ENCODE results near the gene LAMB3. TPM values are rescaled to one million over a fixed set of nuclear protein-coding genes. Genes with fewer than 3 reads are reported as not detected.

The LAMB3 gene
- total RNA-seq, 1 experiment from 2014 or later: 70.2 TPM

DNA sequence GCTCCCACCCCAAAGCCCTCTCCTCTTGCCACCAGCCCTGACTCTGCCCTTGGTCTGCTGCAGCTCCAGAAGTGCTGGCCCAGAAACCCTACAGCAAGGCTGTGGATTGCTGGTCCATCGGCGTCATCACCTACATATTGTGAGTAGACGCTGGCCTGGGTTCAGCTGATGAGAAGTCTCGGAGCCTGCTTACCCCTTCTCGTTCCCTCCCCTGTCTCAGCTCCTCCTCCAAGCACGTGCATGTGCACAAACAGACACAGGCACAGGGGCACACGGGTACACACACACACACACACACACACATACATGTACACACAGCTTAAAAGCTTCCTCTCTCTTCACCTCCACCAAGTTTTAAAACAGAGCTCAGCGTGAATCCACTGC, 44.4 kb downstream of the LAMB3 start:
- Histone ChIP-seq H3K4me3 (replicated peaks in 1 of 2; ENCODE audit: low read depth in 1 of 2, low read length in 2 of 2) (no peak overlapping the region), H4K20me1 (ENCODE audit: insufficient read depth) (no peaks in the 10 kb centered on the region), H3K9me3 (ENCODE audit: control insufficient read depth in 1 of 2, insufficient read depth in 1 of 2, low read depth in 1 of 2, low read length in 2 of 2) (no peaks in the 10 kb centered on the region), H3K27me3 (ENCODE audit: insufficient read depth, low read length) (no peaks in the 10 kb centered on the region), H3K4me2 (ENCODE audit: low read length) (no peak overlapping the region), H3K36me3 (ENCODE audit: control insufficient read depth in 1 of 2, insufficient read depth in 2 of 2, low read length in 2 of 2) (no peaks in the 10 kb centered on the region), H3K27ac (ENCODE audit: low read depth, low read length) (no peak overlapping the region), H3K9me2 (ENCODE audit: insufficient read depth) (no peaks in the 10 kb centered on the region), H3K79me2 (ENCODE audit: insufficient read depth, low read length) (no peaks in the 10 kb centered on the region), H2AFZ (ENCODE audit: low read depth, low read length, poor library complexity, severe bottlenecking) (no peak overlapping the region), H3K4me1 (ENCODE audit: control insufficient read depth in 1 of 2, insufficient read depth in 2 of 2, low read length in 2 of 2) (peaks cover 0 to 6% of the 10 kb centered on the region in 2 experiments; a peak in 1 of 4 replicates), H3K9ac (ENCODE audit: low read length) (no peak overlapping the region)
- TF ChIP-seq YY1 (IDR thresholded peaks at IDR 0.05; ENCODE audit: extremely low read depth, insufficient replicate concordance, low read depth, low read length) (no peak), SRF (IDR thresholded peaks at IDR 0.05; ENCODE audit: low read depth) (no peak), TCF7L2 (IDR thresholded peaks at IDR 0.05; ENCODE audit: borderline replicate concordance, extremely low read depth, insufficient read depth, insufficient read length) (no peak), ZNF274 (IDR thresholded peaks at IDR 0.05; ENCODE audit: low read depth, low read length) (no peak), ZFX (IDR thresholded peaks at IDR 0.05) (no peak), FOSL1 (IDR thresholded peaks at IDR 0.05; ENCODE audit: low read depth) (no peak), POLR2A (IDR thresholded peaks at IDR 0.05; ENCODE audit: borderline replicate concordance, extremely low read depth, insufficient read depth, insufficient read length) (no peak), EZH2 (IDR thresholded peaks at IDR 0.05) (no peak), SIN3A (IDR thresholded peaks at IDR 0.05; ENCODE audit: low read depth) (no peak), SP1 (IDR thresholded peaks at IDR 0.05; ENCODE audit: low read depth) (no peak), EGR1 (IDR thresholded peaks at IDR 0.05; ENCODE audit: low read depth) (no peak)
- TF ChIP-seq, protein P1, sequence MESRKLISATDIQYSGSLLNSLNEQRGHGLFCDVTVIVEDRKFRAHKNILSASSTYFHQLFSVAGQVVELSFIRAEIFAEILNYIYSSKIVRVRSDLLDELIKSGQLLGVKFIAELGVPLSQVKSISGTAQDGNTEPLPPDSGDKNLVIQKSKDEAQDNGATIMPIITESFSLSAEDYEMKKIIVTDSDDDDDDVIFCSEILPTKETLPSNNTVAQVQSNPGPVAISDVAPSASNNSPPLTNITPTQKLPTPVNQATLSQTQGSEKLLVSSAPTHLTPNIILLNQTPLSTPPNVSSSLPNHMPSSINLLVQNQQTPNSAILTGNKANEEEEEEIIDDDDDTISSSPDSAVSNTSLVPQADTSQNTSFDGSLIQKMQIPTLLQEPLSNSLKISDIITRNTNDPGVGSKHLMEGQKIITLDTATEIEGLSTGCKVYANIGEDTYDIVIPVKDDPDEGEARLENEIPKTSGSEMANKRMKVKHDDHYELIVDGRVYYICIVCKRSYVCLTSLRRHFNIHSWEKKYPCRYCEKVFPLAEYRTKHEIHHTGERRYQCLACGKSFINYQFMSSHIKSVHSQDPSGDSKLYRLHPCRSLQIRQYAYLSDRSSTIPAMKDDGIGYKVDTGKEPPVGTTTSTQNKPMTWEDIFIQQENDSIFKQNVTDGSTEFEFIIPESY (IDR thresholded peaks at IDR 0.05; ENCODE audit: extremely low read depth, insufficient replicate concordance, low read length): no peak
- TF ChIP-seq, protein P2, sequence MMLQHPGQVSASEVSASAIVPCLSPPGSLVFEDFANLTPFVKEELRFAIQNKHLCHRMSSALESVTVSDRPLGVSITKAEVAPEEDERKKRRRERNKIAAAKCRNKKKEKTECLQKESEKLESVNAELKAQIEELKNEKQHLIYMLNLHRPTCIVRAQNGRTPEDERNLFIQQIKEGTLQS (IDR thresholded peaks at IDR 0.05): no peak
- TF ChIP-seq, protein P3, sequence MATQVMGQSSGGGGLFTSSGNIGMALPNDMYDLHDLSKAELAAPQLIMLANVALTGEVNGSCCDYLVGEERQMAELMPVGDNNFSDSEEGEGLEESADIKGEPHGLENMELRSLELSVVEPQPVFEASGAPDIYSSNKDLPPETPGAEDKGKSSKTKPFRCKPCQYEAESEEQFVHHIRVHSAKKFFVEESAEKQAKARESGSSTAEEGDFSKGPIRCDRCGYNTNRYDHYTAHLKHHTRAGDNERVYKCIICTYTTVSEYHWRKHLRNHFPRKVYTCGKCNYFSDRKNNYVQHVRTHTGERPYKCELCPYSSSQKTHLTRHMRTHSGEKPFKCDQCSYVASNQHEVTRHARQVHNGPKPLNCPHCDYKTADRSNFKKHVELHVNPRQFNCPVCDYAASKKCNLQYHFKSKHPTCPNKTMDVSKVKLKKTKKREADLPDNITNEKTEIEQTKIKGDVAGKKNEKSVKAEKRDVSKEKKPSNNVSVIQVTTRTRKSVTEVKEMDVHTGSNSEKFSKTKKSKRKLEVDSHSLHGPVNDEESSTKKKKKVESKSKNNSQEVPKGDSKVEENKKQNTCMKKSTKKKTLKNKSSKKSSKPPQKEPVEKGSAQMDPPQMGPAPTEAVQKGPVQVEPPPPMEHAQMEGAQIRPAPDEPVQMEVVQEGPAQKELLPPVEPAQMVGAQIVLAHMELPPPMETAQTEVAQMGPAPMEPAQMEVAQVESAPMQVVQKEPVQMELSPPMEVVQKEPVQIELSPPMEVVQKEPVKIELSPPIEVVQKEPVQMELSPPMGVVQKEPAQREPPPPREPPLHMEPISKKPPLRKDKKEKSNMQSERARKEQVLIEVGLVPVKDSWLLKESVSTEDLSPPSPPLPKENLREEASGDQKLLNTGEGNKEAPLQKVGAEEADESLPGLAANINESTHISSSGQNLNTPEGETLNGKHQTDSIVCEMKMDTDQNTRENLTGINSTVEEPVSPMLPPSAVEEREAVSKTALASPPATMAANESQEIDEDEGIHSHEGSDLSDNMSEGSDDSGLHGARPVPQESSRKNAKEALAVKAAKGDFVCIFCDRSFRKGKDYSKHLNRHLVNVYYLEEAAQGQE (IDR thresholded peaks at IDR 0.05; ENCODE audit: low read depth): no peak
- TF ChIP-seq, protein P4, sequence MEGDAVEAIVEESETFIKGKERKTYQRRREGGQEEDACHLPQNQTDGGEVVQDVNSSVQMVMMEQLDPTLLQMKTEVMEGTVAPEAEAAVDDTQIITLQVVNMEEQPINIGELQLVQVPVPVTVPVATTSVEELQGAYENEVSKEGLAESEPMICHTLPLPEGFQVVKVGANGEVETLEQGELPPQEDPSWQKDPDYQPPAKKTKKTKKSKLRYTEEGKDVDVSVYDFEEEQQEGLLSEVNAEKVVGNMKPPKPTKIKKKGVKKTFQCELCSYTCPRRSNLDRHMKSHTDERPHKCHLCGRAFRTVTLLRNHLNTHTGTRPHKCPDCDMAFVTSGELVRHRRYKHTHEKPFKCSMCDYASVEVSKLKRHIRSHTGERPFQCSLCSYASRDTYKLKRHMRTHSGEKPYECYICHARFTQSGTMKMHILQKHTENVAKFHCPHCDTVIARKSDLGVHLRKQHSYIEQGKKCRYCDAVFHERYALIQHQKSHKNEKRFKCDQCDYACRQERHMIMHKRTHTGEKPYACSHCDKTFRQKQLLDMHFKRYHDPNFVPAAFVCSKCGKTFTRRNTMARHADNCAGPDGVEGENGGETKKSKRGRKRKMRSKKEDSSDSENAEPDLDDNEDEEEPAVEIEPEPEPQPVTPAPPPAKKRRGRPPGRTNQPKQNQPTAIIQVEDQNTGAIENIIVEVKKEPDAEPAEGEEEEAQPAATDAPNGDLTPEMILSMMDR (IDR thresholded peaks at IDR 0.05 in 2 of 3, conservative IDR thresholded peaks at IDR 0.05 in 1 of 3; ENCODE audit: borderline replicate concordance in 1 of 3, insufficient read depth in 1 of 3, low read depth in 2 of 3, low read length in 2 of 3): no peak
- TF ChIP-seq, protein P5, sequence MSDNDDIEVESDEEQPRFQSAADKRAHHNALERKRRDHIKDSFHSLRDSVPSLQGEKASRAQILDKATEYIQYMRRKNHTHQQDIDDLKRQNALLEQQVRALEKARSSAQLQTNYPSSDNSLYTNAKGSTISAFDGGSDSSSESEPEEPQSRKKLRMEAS (IDR thresholded peaks at IDR 0.05): no peak
- intact Hi-C loops (cut with micrococcal nuclease): no loop called here
- CTCF ChIA-PET: no interaction called here
- RAD21 ChIA-PET (ENCODE audit: low non-redundant PET in 1 of 2, low total read pairs in 2 of 2, uncharacterized antibody in 2 of 2, unreplicated experiment in 2 of 2): no interaction called here
- ATAC-seq (no peak), DNase-seq (ENCODE audit: low read depth, low spot score) (no peak)
- POLR2A ChIA-PET: no interaction called here
- BruUV-seq (replicated peaks): no TSS peak
